ENCODE data around the gene RIMS3.
A peak's percentile ranks its signal among the peaks of the same experiment; 100 is the strongest.
"Not testable (repeated sequence)": the region's sequence is repeated elsewhere in the genome, so short reads cannot be mapped to it uniquely, and the experiment has no call there.

The RIMS3 gene

GRCh38 chr1:40665335-40666171 is at the start of gene RIMS3:
Gene RIMS3, minus strand, starts transcription at chr1:40665682. Its CDS starts 23,757 bp downstream, at chr1:40641925.
- DNase-seq (ENCODE audit: low read depth) = peak; percentile 78

- DNase-seq (ENCODE audit: low read depth) = no peak
These were observed 47.5 kb upstream of the RIMS3 start for GRCh38 chr1:40712997-40713396.

- no peak for DNase-seq (ENCODE audit: low read depth)
These were observed 47.0 kb upstream of the RIMS3 start for GRCh38 chr1:40712405-40712944.

- no peak for DNase-seq (ENCODE audit: low read depth)
These were observed 46.3 kb upstream of the RIMS3 start for GRCh38 chr1:40711465-40712404.

GRCh38 chr1:40710581-40711315 is 45.3 kb upstream of the RIMS3 start:
- DNase-seq (ENCODE audit: low read depth) = no peak

- no peak for DNase-seq (ENCODE audit: low read depth)
These were observed 44.4 kb upstream of the RIMS3 start for GRCh38 chr1:40709802-40710278.

- DNase-seq (ENCODE audit: low read depth) = peak; percentile 56
These were observed 43.8 kb upstream of the RIMS3 start for GRCh38 chr1:40709100-40709801.

GRCh38 chr1:40708750-40709099 is 43.2 kb upstream of the RIMS3 start:
- no peak for DNase-seq (ENCODE audit: low read depth)

GRCh38 chr1:40706626-40707025 is 41.1 kb upstream of the RIMS3 start:
- DNase-seq (ENCODE audit: low read depth) = no peak

- no peak for DNase-seq (ENCODE audit: low read depth)
These were observed 39.6 kb upstream of the RIMS3 start for GRCh38 chr1:40704817-40705733.

- no peak for DNase-seq (ENCODE audit: low read depth)
These were observed 37.8 kb upstream of the RIMS3 start for GRCh38 chr1:40703316-40703715.

- DNase-seq (ENCODE audit: low read depth) = not testable (repeated sequence)
These were observed 37.3 kb upstream of the RIMS3 start for GRCh38 chr1:40702810-40703209.

GRCh38 chr1:40701684-40702083 is 36.2 kb upstream of the RIMS3 start:
- DNase-seq (ENCODE audit: low read depth) = no peak

GRCh38 chr1:40699787-40700186 is 34.3 kb upstream of the RIMS3 start:
- DNase-seq (ENCODE audit: low read depth) = no peak

GRCh38 chr1:40697436-40697835 is 32.0 kb upstream of the RIMS3 start:
- no peak for DNase-seq (ENCODE audit: low read depth)

GRCh38 chr1:40696294-40696693 is 30.8 kb upstream of the RIMS3 start:
- DNase-seq (ENCODE audit: low read depth) = no peak

- DNase-seq (ENCODE audit: low read depth) = no peak
These were observed 28.9 kb upstream of the RIMS3 start for GRCh38 chr1:40694353-40694874.

GRCh38 chr1:40693425-40693824 is 27.9 kb upstream of the RIMS3 start:
- no peak for DNase-seq (ENCODE audit: low read depth)

GRCh38 chr1:40692429-40692895 is 27.0 kb upstream of the RIMS3 start:
- no peak for DNase-seq (ENCODE audit: low read depth)
